NCI-H146 (cell line): ENCODE data around the gene ARID3C.

Source experiments
- DNase-seq: peaks from one replicate; lab custom pipeline; 2025; lab: John Stamatoyannopoulos, UW

The ARID3C gene

DNA sequence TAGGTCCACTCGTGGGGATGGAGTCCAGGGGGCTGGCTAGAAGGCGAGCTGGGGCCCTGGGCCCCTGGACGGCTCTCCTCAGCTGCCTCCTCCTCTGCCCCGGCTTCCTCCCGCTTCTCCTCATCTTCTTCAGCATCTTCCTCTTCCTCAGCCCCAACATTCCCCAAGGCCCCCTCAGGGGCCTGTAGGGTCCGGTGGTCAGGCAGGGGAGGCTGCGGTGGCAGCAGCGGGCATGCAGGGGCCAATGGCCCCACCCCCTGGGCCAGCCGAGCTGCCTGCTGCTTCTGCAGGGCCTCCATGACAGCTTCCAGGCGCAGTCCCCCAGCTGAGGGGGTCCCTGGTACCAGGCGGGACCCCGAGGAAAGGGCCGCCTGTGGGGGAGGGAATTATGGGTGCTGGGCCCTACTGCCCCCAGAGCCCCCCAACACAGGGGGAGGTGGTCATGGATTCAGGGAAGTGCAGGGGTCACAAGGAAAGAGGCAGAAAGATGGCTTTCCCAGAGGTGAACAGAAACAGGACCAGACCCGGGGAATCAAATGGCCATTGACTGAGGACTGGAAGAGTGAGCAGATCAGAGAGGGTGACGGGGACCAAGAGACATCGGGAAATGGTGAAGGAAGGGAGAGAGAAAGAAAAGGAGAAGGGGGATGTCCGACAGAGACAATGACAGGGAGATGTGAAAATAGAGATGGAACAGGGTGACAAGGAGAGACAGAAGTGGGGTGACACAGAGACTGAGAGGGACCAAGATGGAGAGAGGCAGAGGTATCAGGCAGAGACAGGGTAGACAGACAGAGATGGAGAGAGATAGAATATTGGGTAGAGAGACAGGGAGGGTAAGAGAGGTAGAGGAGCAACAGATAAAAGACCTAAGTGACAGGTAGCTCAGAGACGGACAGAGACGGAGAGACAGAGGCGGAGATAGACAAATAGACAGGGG, 880 bp downstream of the ARID3C start:
- no peak for DNase-seq

DNA sequence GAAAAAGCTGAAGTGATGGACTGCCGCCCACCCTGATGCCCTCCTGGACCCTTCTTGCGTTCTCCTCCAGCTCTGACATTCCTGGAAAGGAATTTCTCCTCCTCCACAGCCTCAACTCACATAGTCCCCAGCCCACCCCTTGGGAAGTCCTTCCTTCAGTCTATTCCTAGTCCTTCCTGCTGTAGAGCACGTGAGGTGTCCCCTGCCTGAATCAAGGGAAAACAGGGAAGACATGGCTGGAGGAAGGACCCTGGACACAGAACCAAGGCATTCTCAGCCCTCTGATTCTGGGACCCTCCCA, 3.7 kb downstream of the ARID3C start:
- DNase-seq, result no peak

DNA sequence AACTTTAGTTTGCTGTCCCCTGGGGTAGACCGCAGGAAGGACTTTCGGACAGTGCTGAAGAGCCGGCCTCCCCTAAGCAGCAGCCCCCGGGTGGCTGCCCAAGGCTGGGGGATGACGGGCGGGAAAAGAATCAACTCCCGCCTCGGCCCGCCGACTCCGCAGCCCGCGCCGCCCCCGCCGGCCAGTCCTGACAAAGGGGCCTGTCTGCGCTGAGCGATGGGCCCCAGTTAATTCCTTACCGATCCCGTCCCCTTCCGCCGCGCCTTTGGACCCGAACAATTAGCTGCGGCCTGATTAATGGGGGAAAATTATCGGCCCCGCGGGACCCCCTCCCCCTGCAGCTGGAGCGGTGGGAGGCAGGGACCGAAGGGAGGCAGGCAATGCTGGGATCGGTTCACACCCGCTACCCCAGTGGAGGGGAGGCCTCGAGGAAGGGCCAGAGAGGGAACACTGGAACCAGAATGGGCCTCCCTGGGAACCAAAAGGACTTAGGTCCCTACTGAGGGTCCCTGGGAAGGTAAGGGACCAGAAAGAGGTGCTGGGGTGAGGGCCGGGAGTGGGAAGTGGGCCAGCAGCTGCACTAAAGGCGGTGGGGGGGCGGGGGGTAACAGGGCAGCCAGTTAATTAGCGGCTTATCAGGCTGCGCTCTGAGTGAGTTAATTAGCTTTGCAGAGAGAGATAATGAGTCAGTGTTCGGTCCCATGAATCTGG, 4.2 kb downstream of the ARID3C start:
- peak; percentile 54 for DNase-seq

DNA sequence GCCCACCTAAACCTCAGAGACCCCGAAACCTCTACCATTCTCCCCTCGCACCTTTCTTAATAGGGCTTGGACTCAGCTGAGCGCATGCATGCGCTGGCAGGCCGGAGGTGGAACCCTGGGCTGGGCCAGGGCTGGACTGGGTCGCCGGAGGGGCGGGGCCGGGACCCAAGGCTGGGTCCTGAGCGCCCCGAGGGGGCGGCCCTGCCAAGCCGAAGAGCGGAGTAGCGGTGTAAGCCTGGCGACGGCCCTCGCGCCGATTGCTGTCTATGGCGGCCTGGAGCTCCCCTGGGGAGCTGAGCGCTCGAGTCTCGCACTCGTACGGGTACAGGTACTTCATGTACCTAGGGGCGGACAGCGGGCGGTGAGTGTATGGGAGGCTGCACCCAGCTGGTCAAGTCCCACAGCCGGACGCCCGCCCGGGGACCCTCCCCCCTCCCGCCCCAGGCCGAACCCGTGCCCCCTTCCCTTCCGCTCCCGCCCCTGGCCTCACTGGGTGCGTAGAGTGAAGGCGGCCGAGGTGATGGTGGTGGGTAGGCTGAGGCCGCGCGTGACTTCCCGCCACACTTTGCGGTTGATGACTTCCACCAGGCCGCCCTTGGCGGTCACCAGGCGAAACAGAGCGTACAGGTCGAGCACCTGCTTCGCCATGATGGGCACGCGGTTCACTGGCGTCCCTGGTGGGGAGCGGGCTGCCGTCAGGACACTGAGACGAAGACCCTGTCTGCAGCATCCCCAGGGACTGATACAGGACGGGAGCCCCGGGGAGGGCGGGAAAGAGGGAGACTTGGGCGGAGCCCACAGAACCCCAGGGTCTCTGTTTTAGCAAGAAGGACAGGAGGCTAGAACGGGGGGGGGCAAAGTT, 5.3 kb downstream of the ARID3C start:
- DNase-seq, result no peak

DNA sequence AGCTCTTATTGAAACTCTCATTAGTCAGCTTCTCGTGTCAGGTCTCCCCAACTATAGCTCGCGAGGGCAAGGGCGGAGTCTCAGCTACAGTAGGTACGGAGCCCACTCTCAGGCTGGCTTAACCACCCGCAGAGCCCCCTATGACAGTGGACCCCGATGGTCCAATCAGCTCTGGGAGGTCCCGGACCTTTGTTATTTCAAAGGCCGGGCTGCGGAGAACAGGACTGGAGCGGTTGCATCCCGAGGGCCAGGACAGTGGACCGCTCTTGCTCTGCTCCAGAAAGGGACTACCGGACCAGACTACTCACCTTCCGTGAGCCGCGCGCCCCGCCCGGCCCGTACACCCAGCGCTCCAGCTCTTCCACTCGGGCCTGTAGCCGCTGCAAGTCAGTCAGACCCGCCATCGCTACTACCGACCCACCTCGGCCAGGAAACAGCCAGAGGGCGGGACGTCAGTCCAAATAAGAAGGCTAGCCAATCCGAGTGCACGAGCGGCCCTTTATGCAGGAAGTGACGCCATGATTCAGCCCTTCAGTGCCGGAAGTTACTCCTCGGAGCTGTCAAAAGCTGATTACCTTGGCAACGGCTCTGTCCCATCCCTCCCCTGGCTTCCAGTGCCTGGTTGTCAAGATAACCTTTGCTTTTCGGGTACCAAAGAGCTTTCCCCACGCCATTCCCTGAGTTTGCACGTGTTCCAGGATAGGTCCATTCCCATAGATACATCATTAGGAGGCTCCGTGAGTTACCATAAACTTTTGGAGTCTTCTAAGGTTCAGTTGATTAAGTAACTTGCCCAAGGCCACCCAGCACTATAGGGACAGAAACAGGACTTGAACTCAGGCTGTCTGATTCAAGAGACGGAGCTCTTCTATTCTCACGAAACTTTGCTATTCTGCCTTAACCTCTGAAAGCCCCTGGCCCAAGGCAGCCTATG, 8.5 kb downstream of the ARID3C start, which contains the start of gene DCTN3:
Gene DCTN3, minus strand, starts transcription at position 435 of the 934 bp plus-strand sequence. Its CDS starts 31 bp downstream, at position 404.
- DNase-seq, result peak; percentile 97

DNA sequence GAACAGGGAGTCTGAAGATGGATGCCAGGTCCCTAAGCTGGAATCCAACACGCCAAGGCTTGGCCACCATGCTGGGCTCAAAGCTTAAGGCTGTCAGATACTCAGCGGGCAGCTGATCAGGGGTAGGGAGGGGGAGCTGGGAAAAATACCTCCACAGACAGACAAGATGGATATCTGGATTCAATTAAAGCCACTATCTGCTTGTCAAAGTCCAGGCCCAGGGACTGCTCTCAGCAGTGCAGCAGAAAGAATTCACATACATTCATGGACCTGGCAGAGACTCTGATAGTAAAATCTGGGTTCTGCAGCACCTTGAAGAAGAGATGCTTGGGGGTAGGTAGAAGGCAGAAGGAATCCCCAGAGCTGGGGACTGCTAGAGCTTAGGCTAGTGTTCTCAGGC, 13.7 kb downstream of the ARID3C start:
- DNase-seq, result no peak

DNA sequence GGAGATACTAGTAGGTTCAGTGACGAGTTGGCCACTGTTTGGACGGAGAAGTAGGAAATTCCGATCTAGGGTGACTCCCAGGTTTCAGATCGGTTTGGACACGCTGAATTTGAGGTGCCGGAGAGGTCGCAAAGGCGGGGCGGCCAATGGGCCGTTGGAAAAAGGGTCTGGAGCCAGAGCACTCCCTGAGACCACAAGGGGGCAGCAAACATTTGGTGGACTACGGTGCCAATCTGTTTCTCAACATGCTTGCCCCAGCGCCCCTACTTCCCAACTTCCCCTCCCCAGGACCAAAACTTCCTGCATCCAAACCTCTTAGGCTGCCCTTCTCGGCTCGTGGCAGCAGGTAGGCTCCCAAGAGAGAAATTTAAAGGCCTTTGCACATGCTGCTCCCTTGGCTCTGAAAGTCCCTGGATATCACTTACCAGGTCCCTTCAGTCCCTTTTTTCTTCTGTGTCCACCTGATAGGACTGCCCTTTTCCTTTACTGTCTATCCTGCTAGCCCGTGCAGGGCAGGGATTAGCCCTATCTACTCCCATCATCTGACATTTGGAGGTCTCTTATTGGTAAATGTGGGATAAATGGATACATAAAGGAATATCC, 16.0 kb downstream of the ARID3C start:
- DNase-seq, result peak; percentile 86

DNA sequence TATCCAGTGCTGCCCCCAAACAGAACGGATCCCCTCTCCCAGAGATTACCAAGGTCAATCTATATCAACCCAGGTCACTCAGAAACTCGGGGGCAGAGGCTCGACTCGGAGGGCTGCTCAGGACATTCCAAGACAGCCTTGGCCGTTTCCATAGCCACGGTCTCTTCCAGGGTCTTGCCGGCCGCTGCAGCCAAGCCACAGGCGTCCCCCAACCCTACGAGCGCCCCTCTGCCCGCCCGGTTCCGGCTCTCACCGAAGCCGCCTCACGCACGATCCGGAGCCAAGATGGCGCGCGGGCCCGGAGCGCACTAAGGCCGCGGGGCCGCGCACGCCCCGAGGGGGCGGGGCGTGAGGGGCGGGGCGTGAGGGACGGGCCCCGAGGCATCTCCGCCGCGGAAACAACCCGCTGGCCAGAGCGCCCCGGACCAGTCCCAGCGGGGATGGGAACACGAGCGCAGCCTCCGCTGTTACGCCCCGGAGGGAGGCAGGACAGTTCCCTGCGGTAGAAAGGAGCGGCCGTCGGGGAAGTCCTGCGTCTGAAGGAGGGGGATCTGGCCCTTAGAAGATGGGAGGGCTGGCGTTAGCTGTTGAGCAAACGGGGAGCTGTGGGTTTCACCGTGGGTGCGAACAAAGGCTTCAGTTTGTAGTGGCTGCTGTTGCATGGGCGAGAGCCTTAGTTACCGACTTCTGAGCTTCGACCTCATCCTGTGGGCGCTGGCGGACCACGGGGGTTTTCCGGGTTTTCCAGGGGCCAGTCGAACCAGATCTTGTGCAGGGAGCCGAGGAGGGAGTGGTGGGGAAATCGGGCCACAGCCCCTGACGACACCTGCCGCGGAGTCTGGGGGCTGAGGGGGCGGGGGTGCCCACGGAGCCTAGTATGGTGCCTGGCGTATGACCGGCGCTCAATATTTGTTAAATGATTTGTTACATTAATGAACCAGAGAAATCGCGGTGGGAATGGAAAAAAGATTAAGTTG, 16.8 kb downstream of the ARID3C start, which contains the start of gene RPP25L:
Gene RPP25L, minus strand, starts transcription at position 287 of the 977 bp plus-strand sequence. CDS start 801 bp downstream, outside the sequence.
- DNase-seq, result peak; percentile 89

DNA sequence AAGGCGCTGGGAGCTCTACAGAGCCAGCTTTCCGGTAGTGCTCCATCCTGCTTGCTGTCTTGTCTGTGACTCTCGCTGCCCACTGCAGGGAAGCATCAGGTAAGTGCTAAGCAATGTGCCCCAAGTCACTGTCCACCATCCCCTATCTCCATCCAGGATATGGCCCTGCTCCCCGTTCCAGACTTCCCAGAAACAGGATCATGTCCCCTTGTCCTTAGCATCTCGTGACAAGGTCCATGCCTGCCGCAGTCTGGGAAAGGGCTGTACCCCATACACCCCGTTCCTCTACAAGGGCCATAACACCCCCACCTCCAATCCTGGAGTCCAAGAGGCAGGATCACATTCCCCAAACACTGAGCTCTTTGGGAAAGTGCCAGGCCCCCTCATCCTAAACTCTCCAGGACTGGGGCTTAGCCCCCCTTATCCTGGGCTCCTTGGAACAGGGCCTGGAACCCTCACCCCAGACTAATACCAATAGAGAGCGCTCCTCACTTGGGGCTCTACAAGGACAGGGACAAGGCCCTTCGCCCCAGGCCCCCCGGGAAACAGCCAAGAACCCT, 17.5 kb downstream of the ARID3C start:
- DNase-seq, result no peak

DNA sequence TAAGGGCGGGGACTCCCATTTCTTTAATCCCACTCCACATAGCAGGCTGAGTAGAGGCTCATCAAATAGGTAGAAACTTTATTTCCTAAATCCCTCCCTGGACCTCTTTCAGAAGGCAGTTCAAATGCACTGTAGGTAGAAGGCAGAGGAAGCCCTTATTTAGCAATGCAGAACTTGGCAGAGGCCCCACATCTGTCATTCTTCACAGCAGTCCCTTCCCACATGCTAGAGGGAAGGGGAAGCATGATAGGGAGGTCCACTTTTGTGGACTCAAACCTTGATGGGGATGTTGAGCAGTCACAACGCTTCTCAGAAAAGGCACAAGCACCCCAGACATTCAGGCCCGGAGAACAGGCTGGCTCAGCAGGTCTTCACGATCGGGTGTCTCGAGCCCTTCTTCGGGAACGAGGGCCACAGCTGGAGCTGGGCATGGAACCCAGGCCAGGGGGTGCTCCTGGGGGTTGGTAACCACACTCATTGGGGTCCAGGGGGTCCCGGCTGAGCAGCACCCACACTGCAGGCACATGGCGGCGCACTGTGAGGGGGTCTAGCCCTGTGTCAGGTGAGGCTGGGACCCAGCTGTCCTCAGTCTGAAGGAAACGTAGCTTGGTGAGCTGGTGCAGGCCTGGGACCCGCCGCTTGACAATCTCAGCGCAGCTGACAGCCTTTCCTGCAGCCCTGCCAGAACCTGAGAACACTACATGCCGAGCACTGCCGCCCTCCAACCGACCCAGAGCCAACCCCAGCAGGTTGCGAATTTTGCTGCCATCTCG, 18.2 kb downstream of the ARID3C start:
- DNase-seq, result no peak

DNA sequence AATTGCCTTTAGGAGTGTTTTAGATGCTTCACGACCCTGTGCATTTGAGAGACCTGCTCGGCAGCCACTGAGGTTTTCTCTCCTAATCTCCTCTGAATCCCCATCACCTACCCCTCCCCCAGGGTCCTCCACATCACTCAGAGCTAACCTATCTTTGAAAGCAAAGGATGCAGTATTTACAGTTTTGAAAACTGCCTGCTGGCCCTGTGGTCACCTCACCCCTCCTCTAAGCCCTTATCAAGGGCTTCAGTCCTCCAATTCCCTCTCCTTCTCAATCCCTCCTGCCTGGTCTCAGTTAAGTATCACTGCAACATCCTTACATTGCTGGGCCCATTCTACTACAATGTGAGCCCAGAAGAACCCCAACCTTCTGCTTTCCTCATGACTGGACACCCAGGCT, 21.5 kb downstream of the ARID3C start:
- no peak for DNase-seq

DNA sequence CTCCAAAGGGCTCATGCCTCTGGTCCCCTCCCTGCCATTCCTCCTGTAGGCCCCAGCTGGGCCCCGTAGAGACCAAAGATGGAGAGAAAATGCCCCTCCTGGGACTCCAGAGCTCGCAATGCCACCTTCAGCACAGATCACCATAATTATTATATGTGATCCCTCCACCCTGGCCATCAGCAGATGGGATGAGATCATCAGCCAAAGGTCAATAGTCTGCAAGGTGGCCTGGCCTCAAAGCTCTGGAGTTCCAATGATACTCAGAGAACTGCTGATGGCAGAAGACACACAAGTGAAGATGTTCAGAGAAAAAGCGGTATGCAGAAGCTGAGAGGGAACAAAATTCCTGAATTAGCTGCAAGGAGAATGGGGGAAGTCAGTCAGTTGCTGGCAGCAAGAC, 22.0 kb downstream of the ARID3C start:
- DNase-seq, result peak; percentile 42

DNA sequence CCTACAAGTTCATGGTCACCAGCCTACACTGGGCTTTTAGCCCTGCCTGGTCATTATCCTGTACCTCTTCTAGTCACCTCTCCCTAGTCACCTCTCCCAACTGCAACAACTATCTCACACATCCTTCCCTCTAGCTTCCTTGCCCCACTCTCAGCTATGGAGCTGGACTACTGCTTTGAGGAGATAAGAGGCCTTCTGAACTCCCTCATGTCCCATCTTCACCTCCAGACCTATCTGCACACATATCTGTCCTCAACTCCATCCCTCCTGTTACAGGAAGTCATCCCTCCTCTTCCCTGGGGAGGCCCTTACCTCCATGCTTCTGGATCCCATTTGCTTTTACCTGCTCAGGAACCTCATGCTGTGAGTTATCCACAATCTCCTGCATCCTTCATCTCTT, 22.7 kb downstream of the ARID3C start:
- DNase-seq, result no peak

DNA sequence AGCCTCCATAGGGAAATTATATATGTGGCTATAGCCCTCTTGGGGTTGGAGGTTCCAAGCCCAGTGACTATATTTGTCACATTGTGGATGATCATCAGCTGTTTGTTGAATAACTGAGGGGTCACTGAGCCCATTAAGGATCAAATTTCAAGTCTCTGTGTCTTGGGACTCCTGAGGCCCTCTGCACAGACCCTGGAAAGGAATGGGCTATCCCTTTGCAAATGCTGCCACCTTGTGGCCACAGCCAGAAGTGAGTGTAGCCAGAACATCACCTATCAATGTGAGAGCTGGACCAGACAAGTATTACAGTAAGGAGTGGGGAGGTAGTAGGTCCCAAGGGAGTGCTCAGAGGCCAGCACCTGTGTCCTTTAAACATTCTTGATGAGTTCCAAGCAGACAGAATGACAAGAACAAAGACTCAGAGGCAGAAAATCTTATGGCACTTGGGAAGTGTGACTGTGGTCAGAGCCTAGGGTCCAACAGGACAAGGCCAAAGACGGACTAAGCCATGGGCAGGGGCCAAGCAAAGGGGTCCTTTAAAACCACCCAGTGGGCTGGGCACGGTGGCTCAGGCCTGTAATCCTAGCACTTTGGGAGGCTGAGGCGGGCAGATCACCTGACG, 25.1 kb downstream of the ARID3C start:
- peak; percentile 74 for DNase-seq

DNA sequence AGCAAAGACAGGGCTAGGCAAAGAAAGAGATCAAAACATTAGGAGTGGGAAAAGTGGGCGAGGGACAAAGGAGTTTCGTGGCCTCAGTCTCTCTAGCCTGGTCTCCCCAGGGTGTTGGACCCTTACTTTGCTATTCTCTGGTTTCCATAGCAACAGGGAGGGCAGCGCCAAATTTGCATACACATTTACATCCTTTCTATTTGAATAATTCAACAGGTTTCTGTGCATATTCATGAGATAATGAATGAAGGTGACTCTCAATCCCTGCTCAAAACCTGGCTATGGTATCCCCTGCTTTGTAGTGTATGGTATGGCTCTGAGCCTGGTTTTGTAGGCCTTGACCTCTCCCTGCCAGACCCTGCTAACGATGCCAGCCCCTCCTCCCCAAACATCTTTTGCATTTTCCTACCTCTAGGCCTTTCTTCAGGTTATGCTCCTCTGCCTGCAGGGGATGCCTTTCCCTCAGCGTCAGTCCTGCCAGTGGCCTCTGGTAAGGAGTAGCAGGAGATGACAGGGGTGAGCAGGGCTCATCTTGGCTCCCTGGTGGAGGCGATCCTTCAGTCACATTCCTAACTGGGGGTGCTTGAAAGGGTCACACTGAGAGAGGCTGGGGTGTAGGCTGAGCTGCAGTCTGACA, 26.8 kb downstream of the ARID3C start:
- DNase-seq, result no peak

DNA sequence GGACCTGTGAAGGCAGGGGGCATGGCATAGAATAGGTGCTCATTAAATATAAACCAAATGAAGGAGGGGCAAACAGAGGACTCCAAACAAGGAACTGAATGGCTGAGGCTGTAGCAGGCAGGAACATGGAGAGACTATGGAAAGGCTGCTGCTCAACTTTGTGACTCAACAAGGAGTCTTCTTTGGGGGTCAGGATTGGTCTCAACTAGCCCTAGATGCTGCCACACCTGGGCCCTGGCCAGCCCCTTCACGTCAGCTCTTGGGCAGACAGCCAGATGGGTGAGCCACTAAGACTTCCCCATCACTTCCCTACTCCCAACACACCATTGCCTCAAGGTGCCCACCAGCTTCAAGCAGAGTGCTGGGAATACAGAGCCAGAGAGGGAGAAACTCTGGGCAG, 28.0 kb downstream of the ARID3C start:
- DNase-seq, result no peak

DNA sequence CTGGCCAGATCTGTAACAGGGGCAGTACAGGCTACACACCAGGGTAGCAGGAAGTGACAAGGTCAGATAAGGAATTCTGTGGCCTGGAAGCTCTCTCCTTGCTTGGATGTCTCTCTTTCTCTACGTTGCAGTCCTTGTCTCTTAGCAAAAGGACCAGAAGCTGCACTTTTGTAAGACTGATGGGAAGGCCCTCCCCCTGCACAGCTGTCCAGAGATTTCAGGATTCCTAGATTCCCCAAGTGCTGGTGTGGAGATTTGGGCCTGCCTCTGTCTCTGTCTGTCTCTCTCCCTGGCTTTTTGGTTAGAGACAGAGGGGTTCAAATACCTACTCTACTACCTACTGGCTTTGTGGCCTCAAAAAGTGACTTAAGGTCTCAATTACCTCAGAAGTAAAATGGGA, 29.3 kb downstream of the ARID3C start:
- no peak for DNase-seq
